K562 (cell line): ENCODE measurements around the gene KCNJ10. TPM values are rescaled to one million over a fixed set of nuclear protein-coding genes. Genes with fewer than 3 reads are reported as not detected.

Experiments
- ATAC-seq: fragments of 200-7000 bp; cut with Tn5 transposase; 3 replicates; pipeline ENCODE4 v1.9.1; 2020; ENCODE audit warnings: moderate library complexity
- BruUV-seq: library from RNA; stranded (reverse); fragments of 400-500 nt; replicated peaks from 2 replicates; lab custom pipeline; 2021; lab: Mats Ljungman, UMichigan
- CTCF ChIA-PET: fragments of 300-600 bp; formaldehyde crosslinking; extraction: SDS; loops from one replicate; lab custom pipeline; 2021; ENCODE audit warnings: low intra/inter-chr PET ratio; lab: Yijun Ruan, JAX
- POLR2A ChIA-PET: fragments of 300-600, 350-650 bp; sonication (Branson Sonifier 250); formaldehyde crosslinking; extraction: SDS; loops from one replicate; lab custom pipeline; 2021; ENCODE audit warnings: antibody characterized with exemption, inconsistent platforms; lab: Yijun Ruan, JAX
- DNase-seq, 4 experiments: peaks; one replicate each; pipeline versions ENCODE4 v3.0.0 to v3.0.0-alpha.2; 2011 to 2018; ENCODE audit warnings: low spot score in 3 of 4, mixed read lengths in 3 of 4; ENCODE audit errors: extremely low read depth in 1 of 4
- FAIRE-seq: peaks from 2 replicates; lab custom pipeline; 2011; peaks lifted over from hg19 to GRCh38; lab: Jason Lieb, UNC
- H2AFZ ChIP-seq: 2 replicates; pipeline ENCODE4 v1.6.0; 2011; ENCODE audit warnings: low read depth, low read length, control low read depth, inconsistent platforms
- H3K27ac ChIP-seq: fragments of 200-600 bp; 3 replicates; pipeline ENCODE4 v1.8.0; 2011; ENCODE audit warnings: low read depth, mild to moderate bottlenecking, control low read depth, inconsistent platforms, low read length, moderate library complexity, mixed read lengths; ENCODE audit errors: extremely low read depth
- H3K27me3 ChIP-seq, 2 experiments: fragments of 300-600 bp in 1 of 2; 2 replicates in 1 of 2; 3 replicates in 1 of 2; pipeline versions ENCODE4 v1.6.0 to v1.8.0; 2011; ENCODE audit warnings: inconsistent platforms in 2 of 2, low read length in 2 of 2, mild to moderate bottlenecking in 1 of 2, mixed read lengths in 1 of 2, moderate library complexity in 1 of 2; ENCODE audit not compliant: control insufficient read depth in 2 of 2, insufficient read depth in 2 of 2
- H3K36me3 ChIP-seq: fragments of 300-600 bp; 3 replicates; pipeline ENCODE4 v1.8.0; 2011; ENCODE audit warnings: mild to moderate bottlenecking, low read length, inconsistent platforms; ENCODE audit not compliant: control insufficient read depth, insufficient read depth
- H3K4me1 ChIP-seq, 2 experiments: fragments of 200-600 bp in 1 of 2; replicated peaks in 1 of 2; 2 replicates in 1 of 2; 3 replicates in 1 of 2; pipeline versions ENCODE4 v1.5.1 to v1.8.0; 2011; ENCODE audit warnings: inconsistent platforms in 2 of 2, low read length in 2 of 2, mild to moderate bottlenecking in 1 of 2, mixed read lengths in 1 of 2, moderate library complexity in 1 of 2; ENCODE audit not compliant: control insufficient read depth in 2 of 2, insufficient read depth in 2 of 2
- H3K4me2 ChIP-seq: 2 replicates; pipeline ENCODE4 v1.6.1; 2011; ENCODE audit warnings: low read length, control low read depth, inconsistent platforms, mixed read lengths; ENCODE audit not compliant: insufficient read depth
- H3K4me3 ChIP-seq: fragments of 200-600 bp; sonication (generic), shearing (Covaris generic); 2 replicates; pipeline ENCODE4 v1.5.1; 2016; ENCODE audit warnings: control low read depth, inconsistent platforms
- H3K79me2 ChIP-seq: fragments of 200-600 bp; 3 replicates; pipeline ENCODE4 v1.8.0; 2011; ENCODE audit warnings: low read length, inconsistent platforms; ENCODE audit not compliant: control insufficient read depth, insufficient read depth
- H3K9ac ChIP-seq, 2 experiments: 2 replicates each; pipeline versions ENCODE4 v1.6.0 to v1.6.1; 2011; ENCODE audit warnings: low read depth in 2 of 2, low read length in 2 of 2, control low read depth in 1 of 2, inconsistent platforms in 1 of 2, mild to moderate bottlenecking in 1 of 2, mixed read lengths in 1 of 2; ENCODE audit not compliant: insufficient read depth in 1 of 2
- H3K9me1 ChIP-seq: one replicate; pipeline ENCODE4 v1.6.0; 2011; ENCODE audit warnings: inconsistent platforms, mild to moderate bottlenecking, low read length, moderate library complexity; ENCODE audit not compliant: control insufficient read depth, insufficient read depth
- H3K9me3 ChIP-seq: replicated peaks from 2 replicates; pipeline ENCODE4 v1.5.1; 2011; ENCODE audit warnings: low read depth, low read length, inconsistent platforms; ENCODE audit not compliant: control insufficient read depth, insufficient read depth
- H4K20me1 ChIP-seq: replicated peaks from 2 replicates; pipeline ENCODE4 v1.6.1; 2011; ENCODE audit warnings: low read length, inconsistent platforms, mixed read lengths; ENCODE audit not compliant: control insufficient read depth, insufficient read depth
- BDP1 ChIP-seq: IDR thresholded peaks from 3 replicates; pipeline ENCODE4 v1.6.1; 2011; ENCODE audit not compliant: insufficient read length, insufficient read depth
- FOS ChIP-seq: IDR thresholded peaks from 3 replicates; pipeline ENCODE4 v1.6.1; 2011; ENCODE audit not compliant: insufficient read length; ENCODE audit errors: extremely low read depth
- GABPA ChIP-seq: fragments of 200-800 bp; sonication (Bioruptor generic); conservative IDR thresholded peaks from 2 replicates; pipeline ENCODE4 v1.6.1; 2016; ENCODE audit warnings: low read depth, missing genetic modification characterization, missing compliant biosample characterization
- HIVEP1 ChIP-seq: fragments of 250-450 bp; sonication (Bioruptor Pico); IDR thresholded peaks from 2 replicates; pipeline ENCODE4 v1.4.0; 2020; ENCODE audit warnings: mild to moderate bottlenecking
- HOMEZ ChIP-seq: fragments of 250-450 bp; sonication (Bioruptor Pico); IDR thresholded peaks from 2 replicates; pipeline ENCODE4 v1.4.0; 2020; ENCODE audit warnings: mild to moderate bottlenecking, moderate library complexity
- JUN ChIP-seq, 2 experiments: sonication (generic) in 1 of 2; formaldehyde crosslinking in 1 of 2; IDR thresholded peaks; 2 replicates each; pipeline versions ENCODE4 v1.6.1 to v1.8.0; 2012 to 2022; ENCODE audit warnings: borderline replicate concordance in 2 of 2, mild to moderate bottlenecking in 2 of 2, improper control_type of control experiment in 1 of 2, low read depth in 1 of 2, low read length in 1 of 2, missing genetic modification reagents in 1 of 2
- MCM7 ChIP-seq, 2 experiments: fragments of 450-650 bp; IDR thresholded peaks; 2 replicates each; pipeline ENCODE4 v1.6.1; 2016 to 2018
- MED1 ChIP-seq: sonication (generic); formaldehyde crosslinking; IDR thresholded peaks from 2 replicates; pipeline ENCODE4 v1.8.1; 2023; ENCODE audit warnings: missing genetic modification reagents, borderline replicate concordance
- MTF1 ChIP-seq: fragments of 250-450 bp; sonication (Bioruptor Pico); IDR thresholded peaks from 2 replicates; pipeline ENCODE4 v1.9.0; 2021; ENCODE audit warnings: moderate library complexity, mild to moderate bottlenecking, inconsistent platforms, borderline replicate concordance
- PKNOX1 ChIP-seq: fragments of 450-650 bp; IDR thresholded peaks from 2 replicates; pipeline ENCODE4 v1.6.1; 2016
- TEAD2 ChIP-seq: fragments of 450-650 bp; IDR thresholded peaks from 2 replicates; pipeline ENCODE4 v1.6.1; 2016; ENCODE audit warnings: missing genetic modification characterization, control low read depth, missing compliant biosample characterization
- TFAM ChIP-seq: fragments of 250-450 bp; sonication (Bioruptor Pico); conservative IDR thresholded peaks from 2 replicates; pipeline ENCODE4 v1.5.0; 2021; ENCODE audit warnings: mild to moderate bottlenecking, moderate library complexity
- TRIM24 ChIP-seq, 2 experiments: fragments of 450-650 bp; IDR thresholded peaks; 2 replicates each; pipeline ENCODE4 v1.6.1; 2016
- WGBS: fragments of 100-300 bp; shearing (Covaris generic); methylation state at CpG from one replicate; pipeline ENCODE4 v1.1.6; 2016; ENCODE audit warnings: low coverage, mixed read lengths; ENCODE audit not compliant: insufficient coverage; ENCODE audit errors: missing lambda C conversion rate; 5-methylcytosine and 5-hydroxymethylcytosine counted together
- in situ Hi-C: fragments of 300-500 bp; cut with MboI; formaldehyde crosslinking; loops from 4 replicates; pipeline ENCODE4 v1.15.0; 2018; ENCODE audit warnings: inconsistent platforms, mixed read lengths
- intact Hi-C: fragments of 100-400 bp; cut with micrococcal nuclease; formaldehyde crosslinking; loops from 2 replicates; pipeline ENCODE4 v1.14.2; 2022
- polyA plus RNA-seq, 8 experiments: library from polyadenylated mRNA; depleted of rRNA in 4 of 8; stranded (reverse) in 5 of 8; unstranded in 3 of 8; fragments of >200 nt; fragmentation: Nextera tagmentation in 2 of 8; fragmentation: Illumina TruSeq in 1 of 8; extraction: Ambion mirVana in 2 of 8; extraction: Trizol in 1 of 8; gene quantifications; 2 replicates each; pipeline versions ENCODE4 v1.2.1 to v1.2.3, GENCODE V29; 2011 to 2014; ENCODE audit warnings: inconsistent platforms in 1 of 8, missing spikeins in 1 of 8
- total RNA-seq, 7 experiments: library from RNA; depleted of rRNA in 6 of 7; stranded (reverse); fragments of >200 nt in 6 of 7; fragmentation: Illumina TruSeq in 2 of 7; extraction: Trizol in 2 of 7; gene quantifications; 2 replicates each; pipeline versions ENCODE4 v1.2.1 to v1.2.3, GENCODE V29; 2011 to 2021; ENCODE audit warnings: low replicate concordance in 1 of 7
- TF ChIP-seq, protein P1 (sequence below): fragments of 450-650 bp; IDR thresholded peaks from 2 replicates; pipeline ENCODE4 v1.7.0; 2016; ENCODE audit warnings: borderline replicate concordance
- TF ChIP-seq, protein P2 (sequence below): fragments of 450-650 bp; formaldehyde crosslinking; IDR thresholded peaks from 2 replicates; pipeline ENCODE4 v1.4.0; 2020; ENCODE audit warnings: mild to moderate bottlenecking
- TF ChIP-seq, protein P3 (sequence below): fragments of 250-450 bp; sonication (Bioruptor Pico); IDR thresholded peaks from 2 replicates; pipeline ENCODE4 v1.8.0; 2021; ENCODE audit warnings: borderline replicate concordance, mild to moderate bottlenecking, moderate library complexity; ENCODE audit not compliant: poor library complexity, severe bottlenecking

KCNJ10 gene
- total and polyA plus RNA-seq, 9 of the 15 experiments (the other 6 are each of a cell fraction or from before 2014, with no cell fraction given): 0.06 to 0.11 TPM; not detected in 7

- no peak overlapping the region for H2AFZ ChIP-seq
- H3K4me2 ChIP-seq: no peak overlapping the region
- ChIA-PET POLR2A (no interaction called here), CTCF (no interaction called here)
- H3K27ac ChIP-seq: no peak overlapping the region
- no peak overlapping the region for H3K9ac ChIP-seq
- 1% methylated on average over 5 of the region's 5 CpGs for WGBS
- no peaks in the 10 kb centered on the region for H3K36me3 ChIP-seq
- H3K79me2 ChIP-seq: no peaks in the 10 kb centered on the region
- H3K27me3 ChIP-seq: peaks cover 0 to 10% of the 10 kb centered on the region in 2 experiments; a peak in 2 of 5 replicates
- FAIRE-seq: no peak
- no peaks in the 10 kb centered on the region for H3K9me3 ChIP-seq
- no peaks in the 10 kb centered on the region for H3K9me1 ChIP-seq
- no peak for ATAC-seq
- H3K4me3 ChIP-seq: no peak overlapping the region
- intact Hi-C loops (no loop called here), in situ Hi-C loops (loop anchor here (25.0 kb wide), 1 partner anchor 803 kb away; no protein-coding TSS in a partner anchor)
- BruUV-seq: no TSS peak
- H4K20me1 ChIP-seq: no peaks in the 10 kb centered on the region
- H3K4me1 ChIP-seq: no peaks in the 10 kb centered on the region
- no peak for DNase-seq
- no peak for TF ChIP-seq GABPA (tag)
- TF ChIP-seq, protein P1, sequence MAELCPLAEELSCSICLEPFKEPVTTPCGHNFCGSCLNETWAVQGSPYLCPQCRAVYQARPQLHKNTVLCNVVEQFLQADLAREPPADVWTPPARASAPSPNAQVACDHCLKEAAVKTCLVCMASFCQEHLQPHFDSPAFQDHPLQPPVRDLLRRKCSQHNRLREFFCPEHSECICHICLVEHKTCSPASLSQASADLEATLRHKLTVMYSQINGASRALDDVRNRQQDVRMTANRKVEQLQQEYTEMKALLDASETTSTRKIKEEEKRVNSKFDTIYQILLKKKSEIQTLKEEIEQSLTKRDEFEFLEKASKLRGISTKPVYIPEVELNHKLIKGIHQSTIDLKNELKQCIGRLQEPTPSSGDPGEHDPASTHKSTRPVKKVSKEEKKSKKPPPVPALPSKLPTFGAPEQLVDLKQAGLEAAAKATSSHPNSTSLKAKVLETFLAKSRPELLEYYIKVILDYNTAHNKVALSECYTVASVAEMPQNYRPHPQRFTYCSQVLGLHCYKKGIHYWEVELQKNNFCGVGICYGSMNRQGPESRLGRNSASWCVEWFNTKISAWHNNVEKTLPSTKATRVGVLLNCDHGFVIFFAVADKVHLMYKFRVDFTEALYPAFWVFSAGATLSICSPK: no peak
- no peak for TF ChIP-seq JUN (IDR thresholded peaks at IDR 0.05; ENCODE audit: borderline replicate concordance, low read depth, low read length)
- TF ChIP-seq JUN (CRISPR knock-in tag; IDR thresholded peaks at IDR 0.05; ENCODE audit: borderline replicate concordance): no peak
- TF ChIP-seq MTF1 (CRISPR knock-in tag): no peak
- TF ChIP-seq, protein P2, sequence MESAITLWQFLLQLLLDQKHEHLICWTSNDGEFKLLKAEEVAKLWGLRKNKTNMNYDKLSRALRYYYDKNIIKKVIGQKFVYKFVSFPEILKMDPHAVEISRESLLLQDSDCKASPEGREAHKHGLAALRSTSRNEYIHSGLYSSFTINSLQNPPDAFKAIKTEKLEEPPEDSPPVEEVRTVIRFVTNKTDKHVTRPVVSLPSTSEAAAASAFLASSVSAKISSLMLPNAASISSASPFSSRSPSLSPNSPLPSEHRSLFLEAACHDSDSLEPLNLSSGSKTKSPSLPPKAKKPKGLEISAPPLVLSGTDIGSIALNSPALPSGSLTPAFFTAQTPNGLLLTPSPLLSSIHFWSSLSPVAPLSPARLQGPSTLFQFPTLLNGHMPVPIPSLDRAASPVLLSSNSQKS (CRISPR knock-in tag): no peak
- no peak for TF ChIP-seq TEAD2 (tag)
- no peak for TF ChIP-seq PKNOX1
- no peak for TF ChIP-seq TFAM (CRISPR knock-in tag)
- TF ChIP-seq MED1 (CRISPR knock-in tag): no peak
- TF ChIP-seq TRIM24 (IDR thresholded peaks at IDR 0.05): no peak
- no peak for TF ChIP-seq FOS
- no peak for TF ChIP-seq HOMEZ (CRISPR knock-in tag)
- TF ChIP-seq BDP1: no peak
- TF ChIP-seq HIVEP1 (CRISPR knock-in tag): no peak
- TF ChIP-seq, protein P3, sequence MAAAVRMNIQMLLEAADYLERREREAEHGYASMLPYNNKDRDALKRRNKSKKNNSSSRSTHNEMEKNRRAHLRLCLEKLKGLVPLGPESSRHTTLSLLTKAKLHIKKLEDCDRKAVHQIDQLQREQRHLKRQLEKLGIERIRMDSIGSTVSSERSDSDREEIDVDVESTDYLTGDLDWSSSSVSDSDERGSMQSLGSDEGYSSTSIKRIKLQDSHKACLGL (CRISPR knock-in tag): no peak
- no peak for TF ChIP-seq MCM7 (IDR thresholded peaks at IDR 0.05)
Measured at GRCh38 chr1:159990005-159990404, 80.0 kb downstream of the KCNJ10 start.
